NCI-H774 (cell line): ENCODE results near the gene ZNF628.
A peak's percentile ranks its signal among the peaks of the same experiment; 100 is the strongest.

Source experiments
- DNase-seq: peaks from one replicate; lab custom pipeline; 2025; lab: John Stamatoyannopoulos, UW

The ZNF628 gene

GRCh38 chr19:55451163-55451964 lies 25.1 kb upstream of the ZNF628 start:
- no peak for DNase-seq

- DNase-seq: peak; percentile 24
Measured at GRCh38 chr19:55451965-55452748, 24.3 kb upstream of the ZNF628 start.

- DNase-seq: peak; percentile 91
Measured at GRCh38 chr19:55452749-55453346, 23.6 kb upstream of the ZNF628 start.

- no peak for DNase-seq
Measured at GRCh38 chr19:55453511-55454260, 22.7 kb upstream of the ZNF628 start.

- no peak for DNase-seq
Measured at GRCh38 chr19:55454787-55455243, 21.6 kb upstream of the ZNF628 start.

- DNase-seq: no peak
Measured at GRCh38 chr19:55455576-55456235, 20.7 kb upstream of the ZNF628 start.

GRCh38 chr19:55456347-55456746 lies 20.1 kb upstream of the ZNF628 start:
- no peak for DNase-seq

GRCh38 chr19:55457683-55458457 lies 18.5 kb upstream of the ZNF628 start:
- DNase-seq: no peak

- no peak for DNase-seq
Measured at GRCh38 chr19:55459551-55459949, 16.9 kb upstream of the ZNF628 start.

- DNase-seq: no peak
Measured at GRCh38 chr19:55459950-55460657, 16.3 kb upstream of the ZNF628 start.

- DNase-seq: peak; percentile 58
Measured at GRCh38 chr19:55460670-55461258, 15.7 kb upstream of the ZNF628 start.

GRCh38 chr19:55461259-55461973 lies 15.0 kb upstream of the ZNF628 start, which contains the start of gene ISOC2:
TSS of gene ISOC2 (minus strand) at chr19:55461642. CDS start at chr19:55456486, 5,156 bp downstream.
- peak; percentile 99 for DNase-seq

GRCh38 chr19:55461974-55462626 lies 14.3 kb upstream of the ZNF628 start:
- DNase-seq: no peak

GRCh38 chr19:55462722-55463121 lies 13.7 kb upstream of the ZNF628 start:
- DNase-seq: no peak

GRCh38 chr19:55463583-55464031 lies 12.8 kb upstream of the ZNF628 start:
- DNase-seq: no peak

GRCh38 chr19:55464039-55464661 lies 12.3 kb upstream of the ZNF628 start:
- no peak for DNase-seq

- DNase-seq: no peak
Measured at GRCh38 chr19:55464662-55465054, 11.8 kb upstream of the ZNF628 start, which contains the start of gene C19orf85. TSS of gene C19orf85 (minus strand) at chr19:55464751. CDS start at chr19:55464554, 197 bp downstream.
